SK-N-SH treated with all-trans-retinoic acid at 6 μM for 48 hours (cell line): ENCODE results near the gene PCDHGB5.

ENCODE experiments used
- ATAC-seq: fragments of 200-7000 bp; cut with Tn5 transposase; 3 replicates; pipeline ENCODE4 v1.9.1; 2020; ENCODE audit warnings: mild to moderate bottlenecking, moderate library complexity
- BACH2 ChIP-seq: fragments of 250-450 bp; sonication (Bioruptor Pico); IDR thresholded peaks from 2 replicates; pipeline ENCODE4 v1.9.0; 2021; ENCODE audit warnings: mild to moderate bottlenecking, borderline replicate concordance
- CSDC2 ChIP-seq: fragments of 250-450 bp; sonication (Bioruptor Pico); IDR thresholded peaks from 2 replicates; pipeline ENCODE4 v1.5.0; 2020; ENCODE audit warnings: mild to moderate bottlenecking, moderate library complexity
- ESRRG ChIP-seq: fragments of 250-450 bp; sonication (Bioruptor Pico); IDR thresholded peaks from 2 replicates; pipeline ENCODE4 v1.6.1; 2021; ENCODE audit warnings: mild to moderate bottlenecking
- ISL1 ChIP-seq: fragments of 250-450 bp; sonication (Bioruptor Pico); IDR thresholded peaks from 2 replicates; pipeline ENCODE4 v2.1.2; 2022; ENCODE audit warnings: mild to moderate bottlenecking, moderate library complexity
- OSR1 ChIP-seq: fragments of 250-450 bp; sonication (Bioruptor Pico); IDR thresholded peaks from 2 replicates; pipeline ENCODE4 v1.8.0; 2022; ENCODE audit warnings: moderate library complexity, mild to moderate bottlenecking, inconsistent platforms
- PPARA ChIP-seq: fragments of 250-450 bp; sonication (Bioruptor Pico); IDR thresholded peaks from 2 replicates; pipeline ENCODE4 v1.5.0; 2020; ENCODE audit warnings: mild to moderate bottlenecking, borderline replicate concordance
- RARB ChIP-seq: fragments of 250-450 bp; sonication (Bioruptor Pico); IDR thresholded peaks from 2 replicates; pipeline ENCODE4 v1.8.0; 2021; ENCODE audit warnings: mild to moderate bottlenecking, moderate library complexity
- SNAI2 ChIP-seq: fragments of 250-450 bp; sonication (Bioruptor Pico); IDR thresholded peaks from 2 replicates; pipeline ENCODE4 v1.5.0; 2020; ENCODE audit warnings: mild to moderate bottlenecking, moderate library complexity
- TCF4 ChIP-seq: fragments of 250-450 bp; sonication (Bioruptor Pico); IDR thresholded peaks from 2 replicates; pipeline ENCODE4 v1.8.0; 2021; ENCODE audit warnings: mild to moderate bottlenecking, moderate library complexity, borderline replicate concordance
- TOX ChIP-seq: fragments of 250-450 bp; sonication (Bioruptor Pico); IDR thresholded peaks from 2 replicates; pipeline ENCODE4 v1.8.0; 2021; ENCODE audit warnings: mild to moderate bottlenecking, moderate library complexity, borderline replicate concordance
- ZFP3 ChIP-seq: fragments of 250-450 bp; sonication (Bioruptor Pico); IDR thresholded peaks from 2 replicates; pipeline ENCODE4 v1.5.0; 2020; ENCODE audit warnings: mild to moderate bottlenecking, moderate library complexity
- ZFP30 ChIP-seq: fragments of 450-650 bp; formaldehyde crosslinking; IDR thresholded peaks from 2 replicates; pipeline ENCODE4 v1.5.0; 2022; ENCODE audit warnings: mild to moderate bottlenecking, moderate library complexity
- ZNF565 ChIP-seq: fragments of 450-650 bp; formaldehyde crosslinking; conservative IDR thresholded peaks from 2 replicates; pipeline ENCODE4 v1.5.0; 2020; ENCODE audit warnings: low read depth, mild to moderate bottlenecking, moderate library complexity
- ZNF8 ChIP-seq: fragments of 450-650 bp; formaldehyde crosslinking; IDR thresholded peaks from 2 replicates; pipeline ENCODE4 v1.5.0; 2020; ENCODE audit warnings: mild to moderate bottlenecking, moderate library complexity
- TF ChIP-seq, protein P1 (sequence below): fragments of 250-450 bp; sonication (Bioruptor Pico); IDR thresholded peaks from 2 replicates; pipeline ENCODE4 v1.8.0; 2021; ENCODE audit warnings: low read depth, mild to moderate bottlenecking, moderate library complexity, borderline replicate concordance
- TF ChIP-seq, protein P2 (sequence below): fragments of 250-450 bp; sonication (Bioruptor Pico); IDR thresholded peaks from 2 replicates; pipeline ENCODE4 v1.5.0; 2020; ENCODE audit warnings: mild to moderate bottlenecking, moderate library complexity
- TF ChIP-seq, protein P3 (sequence below): fragments of 250-450 bp; sonication (Bioruptor Pico); IDR thresholded peaks from 2 replicates; pipeline ENCODE4 v1.8.0; 2020; ENCODE audit warnings: mild to moderate bottlenecking, moderate library complexity, borderline replicate concordance

Gene PCDHGB5

DNA sequence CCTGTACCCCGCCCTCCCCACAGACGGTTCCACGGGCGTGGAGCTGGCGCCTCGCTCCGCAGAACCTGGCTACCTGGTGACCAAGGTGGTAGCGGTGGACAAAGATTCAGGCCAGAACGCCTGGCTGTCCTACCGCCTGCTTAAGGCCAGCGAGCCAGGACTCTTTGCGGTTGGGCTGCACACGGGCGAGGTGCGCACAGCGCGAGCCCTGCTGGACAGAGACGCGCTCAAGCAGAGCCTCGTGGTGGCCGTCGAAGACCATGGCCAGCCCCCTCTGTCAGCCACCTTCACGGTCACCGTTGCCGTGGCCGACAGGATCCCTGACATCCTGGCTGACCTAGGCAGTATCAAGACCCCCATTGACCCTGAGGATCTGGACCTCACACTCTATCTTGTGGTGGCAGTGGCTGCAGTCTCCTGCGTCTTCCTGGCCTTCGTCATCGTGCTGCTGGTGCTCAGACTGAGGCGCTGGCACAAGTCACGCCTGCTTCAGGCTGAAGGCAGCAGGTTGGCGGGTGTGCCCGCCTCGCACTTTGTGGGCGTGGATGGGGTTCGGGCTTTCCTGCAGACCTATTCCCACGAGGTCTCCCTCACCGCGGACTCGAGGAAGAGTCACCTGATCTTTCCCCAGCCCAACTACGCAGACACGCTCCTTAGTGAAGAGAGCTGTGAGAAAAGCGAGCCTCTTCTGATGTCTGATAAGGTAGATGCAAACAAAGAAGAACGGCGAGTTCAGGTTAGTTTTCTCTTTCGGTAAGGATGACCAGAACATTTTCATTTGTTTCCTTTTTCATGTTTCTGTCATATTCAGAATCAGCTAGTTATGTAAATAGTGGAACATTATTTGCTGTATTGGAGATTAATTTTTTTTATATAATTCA, 31.5 kb upstream of the PCDHGB5 start:
- no peak for ATAC-seq
- no peak for TF ChIP-seq ZNF8 (CRISPR knock-in tag)
- no peak for TF ChIP-seq CSDC2
- no peak for TF ChIP-seq SNAI2 (CRISPR knock-in tag)

DNA sequence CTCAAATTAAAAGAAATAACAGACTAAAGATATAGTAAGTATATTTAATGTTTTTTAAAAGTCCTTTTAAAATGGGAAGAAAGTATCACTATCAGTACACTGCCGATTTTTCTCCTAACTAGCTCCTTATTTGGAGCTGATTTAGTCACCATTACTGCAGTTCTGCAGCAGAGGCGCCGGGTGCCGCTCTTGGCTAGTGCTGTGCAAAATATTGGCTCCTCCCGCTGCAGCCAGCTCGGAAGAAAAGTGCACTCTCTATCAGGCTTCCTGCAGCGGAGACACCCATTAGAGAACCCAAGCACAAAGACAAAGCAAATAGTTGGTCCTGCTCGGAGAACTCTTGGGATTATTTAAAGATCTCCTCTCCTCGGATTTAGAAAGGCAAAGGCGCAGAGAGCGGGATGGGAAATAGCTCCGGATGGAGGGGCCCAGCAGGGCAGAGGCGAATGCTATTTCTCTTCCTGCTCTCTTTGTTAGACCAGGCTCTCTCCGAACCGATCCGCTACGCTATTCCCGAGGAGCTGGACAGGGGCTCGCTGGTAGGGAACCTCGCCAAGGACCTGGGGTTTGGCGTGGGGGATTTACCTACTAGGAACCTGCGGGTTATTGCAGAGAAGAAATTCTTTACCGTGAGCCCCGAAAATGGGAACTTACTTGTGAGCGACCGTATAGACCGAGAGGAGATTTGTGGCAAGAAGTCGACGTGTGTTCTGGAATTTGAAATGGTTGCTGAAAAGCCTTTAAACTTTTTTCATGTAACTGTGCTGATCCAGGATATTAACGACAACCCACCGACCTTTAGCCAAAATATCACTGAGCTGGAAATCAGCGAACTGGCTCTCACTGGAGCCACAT, 27.5 kb upstream of the PCDHGB5 start, which contains the start of gene PCDHGB3:
Gene PCDHGB3, plus strand, starts transcription at position 249 of the 855 bp plus-strand sequence. Its CDS starts 153 bp downstream, at position 402.
- no peak for ATAC-seq
- TF ChIP-seq ZFP3 (CRISPR knock-in tag) = no peak
- TF ChIP-seq, protein P1, sequence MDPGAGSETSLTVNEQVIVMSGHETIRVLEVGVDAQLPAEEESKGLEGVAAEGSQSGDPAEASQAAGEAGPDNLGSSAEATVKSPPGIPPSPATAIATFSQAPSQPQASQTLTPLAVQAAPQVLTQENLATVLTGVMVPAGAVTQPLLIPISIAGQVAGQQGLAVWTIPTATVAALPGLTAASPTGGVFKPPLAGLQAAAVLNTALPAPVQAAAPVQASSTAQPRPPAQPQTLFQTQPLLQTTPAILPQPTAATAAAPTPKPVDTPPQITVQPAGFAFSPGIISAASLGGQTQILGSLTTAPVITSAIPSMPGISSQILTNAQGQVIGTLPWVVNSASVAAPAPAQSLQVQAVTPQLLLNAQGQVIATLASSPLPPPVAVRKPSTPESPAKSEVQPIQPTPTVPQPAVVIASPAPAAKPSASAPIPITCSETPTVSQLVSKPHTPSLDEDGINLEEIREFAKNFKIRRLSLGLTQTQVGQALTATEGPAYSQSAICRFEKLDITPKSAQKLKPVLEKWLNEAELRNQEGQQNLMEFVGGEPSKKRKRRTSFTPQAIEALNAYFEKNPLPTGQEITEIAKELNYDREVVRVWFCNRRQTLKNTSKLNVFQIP = no peak
- TF ChIP-seq ESRRG (CRISPR knock-in tag) = no peak
- no peak for TF ChIP-seq PPARA (CRISPR knock-in tag)
- no peak for TF ChIP-seq RARB
- no peak for TF ChIP-seq ZNF565
- TF ChIP-seq, protein P2, sequence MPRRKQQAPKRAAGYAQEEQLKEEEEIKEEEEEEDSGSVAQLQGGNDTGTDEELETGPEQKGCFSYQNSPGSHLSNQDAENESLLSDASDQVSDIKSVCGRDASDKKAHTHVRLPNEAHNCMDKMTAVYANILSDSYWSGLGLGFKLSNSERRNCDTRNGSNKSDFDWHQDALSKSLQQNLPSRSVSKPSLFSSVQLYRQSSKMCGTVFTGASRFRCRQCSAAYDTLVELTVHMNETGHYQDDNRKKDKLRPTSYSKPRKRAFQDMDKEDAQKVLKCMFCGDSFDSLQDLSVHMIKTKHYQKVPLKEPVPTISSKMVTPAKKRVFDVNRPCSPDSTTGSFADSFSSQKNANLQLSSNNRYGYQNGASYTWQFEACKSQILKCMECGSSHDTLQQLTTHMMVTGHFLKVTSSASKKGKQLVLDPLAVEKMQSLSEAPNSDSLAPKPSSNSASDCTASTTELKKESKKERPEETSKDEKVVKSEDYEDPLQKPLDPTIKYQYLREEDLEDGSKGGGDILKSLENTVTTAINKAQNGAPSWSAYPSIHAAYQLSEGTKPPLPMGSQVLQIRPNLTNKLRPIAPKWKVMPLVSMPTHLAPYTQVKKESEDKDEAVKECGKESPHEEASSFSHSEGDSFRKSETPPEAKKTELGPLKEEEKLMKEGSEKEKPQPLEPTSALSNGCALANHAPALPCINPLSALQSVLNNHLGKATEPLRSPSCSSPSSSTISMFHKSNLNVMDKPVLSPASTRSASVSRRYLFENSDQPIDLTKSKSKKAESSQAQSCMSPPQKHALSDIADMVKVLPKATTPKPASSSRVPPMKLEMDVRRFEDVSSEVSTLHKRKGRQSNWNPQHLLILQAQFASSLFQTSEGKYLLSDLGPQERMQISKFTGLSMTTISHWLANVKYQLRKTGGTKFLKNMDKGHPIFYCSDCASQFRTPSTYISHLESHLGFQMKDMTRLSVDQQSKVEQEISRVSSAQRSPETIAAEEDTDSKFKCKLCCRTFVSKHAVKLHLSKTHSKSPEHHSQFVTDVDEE = no peak
- no peak for TF ChIP-seq TCF4 (CRISPR knock-in tag)
- no peak for TF ChIP-seq BACH2 (CRISPR knock-in tag)
- TF ChIP-seq, protein P3, sequence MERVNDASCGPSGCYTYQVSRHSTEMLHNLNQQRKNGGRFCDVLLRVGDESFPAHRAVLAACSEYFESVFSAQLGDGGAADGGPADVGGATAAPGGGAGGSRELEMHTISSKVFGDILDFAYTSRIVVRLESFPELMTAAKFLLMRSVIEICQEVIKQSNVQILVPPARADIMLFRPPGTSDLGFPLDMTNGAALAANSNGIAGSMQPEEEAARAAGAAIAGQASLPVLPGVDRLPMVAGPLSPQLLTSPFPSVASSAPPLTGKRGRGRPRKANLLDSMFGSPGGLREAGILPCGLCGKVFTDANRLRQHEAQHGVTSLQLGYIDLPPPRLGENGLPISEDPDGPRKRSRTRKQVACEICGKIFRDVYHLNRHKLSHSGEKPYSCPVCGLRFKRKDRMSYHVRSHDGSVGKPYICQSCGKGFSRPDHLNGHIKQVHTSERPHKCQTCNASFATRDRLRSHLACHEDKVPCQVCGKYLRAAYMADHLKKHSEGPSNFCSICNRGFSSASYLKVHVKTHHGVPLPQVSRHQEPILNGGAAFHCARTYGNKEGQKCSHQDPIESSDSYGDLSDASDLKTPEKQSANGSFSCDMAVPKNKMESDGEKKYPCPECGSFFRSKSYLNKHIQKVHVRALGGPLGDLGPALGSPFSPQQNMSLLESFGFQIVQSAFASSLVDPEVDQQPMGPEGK (CRISPR knock-in tag) = no peak
- no peak for TF ChIP-seq ZNF8 (CRISPR knock-in tag)

DNA sequence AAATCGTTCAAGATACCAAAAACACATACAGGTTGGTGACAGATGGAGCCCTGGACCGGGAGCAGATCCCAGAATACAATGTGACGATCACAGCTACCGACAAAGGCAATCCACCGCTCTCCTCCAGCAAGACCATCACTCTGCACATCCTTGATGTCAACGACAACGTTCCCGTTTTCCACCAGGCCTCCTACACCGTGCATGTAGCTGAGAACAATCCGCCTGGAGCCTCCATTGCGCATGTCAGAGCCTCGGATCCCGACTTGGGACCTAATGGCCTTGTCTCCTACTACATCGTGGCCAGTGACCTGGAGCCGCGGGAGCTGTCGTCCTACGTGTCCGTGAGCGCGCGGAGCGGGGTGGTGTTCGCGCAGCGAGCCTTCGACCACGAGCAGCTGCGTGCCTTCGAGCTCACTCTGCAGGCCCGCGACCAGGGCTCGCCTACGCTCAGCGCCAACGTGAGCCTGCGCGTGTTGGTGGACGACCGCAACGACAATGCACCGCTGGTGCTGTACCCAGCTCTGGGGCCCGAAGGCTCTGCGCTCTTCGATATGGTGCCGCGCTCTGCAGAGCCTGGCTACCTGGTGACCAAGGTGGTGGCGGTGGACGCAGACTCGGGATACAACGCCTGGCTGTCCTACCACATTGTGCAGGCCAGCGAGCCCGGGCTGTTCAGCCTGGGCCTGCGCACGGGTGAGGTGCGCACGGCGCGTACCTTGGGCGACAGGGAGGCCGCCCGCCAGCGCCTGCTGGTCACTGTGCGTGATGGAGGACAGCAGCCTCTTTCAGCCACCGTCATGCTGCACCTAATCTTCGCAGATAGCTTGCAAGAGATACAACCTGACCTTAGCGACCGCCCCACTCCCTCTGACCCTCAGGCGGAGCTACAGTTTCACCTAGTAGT, 25.9 kb upstream of the PCDHGB5 start:
- no peak for ATAC-seq
- TF ChIP-seq, protein P3 (CRISPR knock-in tag) = no peak
- TF ChIP-seq, protein P1 = no peak
- TF ChIP-seq PPARA (CRISPR knock-in tag) (no peak), ZNF8 (CRISPR knock-in tag) (no peak), RARB (no peak), ZFP3 (CRISPR knock-in tag) (no peak), ISL1 (CRISPR knock-in tag) (no peak), OSR1 (no peak), ZFP30 (no peak), TCF4 (CRISPR knock-in tag) (no peak), TOX (no peak)
- TF ChIP-seq, protein P2 = no peak
